K562 (cell line): ENCODE data around the gene LCLAT1.

Source experiments
- EZH2 ChIP-seq: IDR thresholded peaks from 2 replicates; pipeline ENCODE4 v1.6.1; 2012; ENCODE audit warnings: low read depth, mild to moderate bottlenecking, inconsistent platforms, low read length, borderline replicate concordance
- NR1H2 ChIP-seq: sonication (generic); formaldehyde crosslinking; IDR thresholded peaks from 2 replicates; pipeline ENCODE4 v1.4.0; 2020; ENCODE audit warnings: mild to moderate bottlenecking, missing genetic modification reagents
- TF ChIP-seq, protein P1 (sequence below): fragments of 450-650 bp; formaldehyde crosslinking; IDR thresholded peaks from 2 replicates; pipeline ENCODE4 v1.4.0; 2022; ENCODE audit warnings: mild to moderate bottlenecking, moderate library complexity
- TF ChIP-seq, protein P2 (sequence below), 3 experiments: IDR thresholded peaks in 2 of 3; conservative IDR thresholded peaks in 1 of 3; 2 replicates each; pipeline ENCODE4 v1.5.1; 2011 to 2012; ENCODE audit warnings: low read length in 3 of 3, mild to moderate bottlenecking in 3 of 3, control low read depth in 2 of 3, improper control_type of control experiment in 1 of 3, inconsistent platforms in 1 of 3, low read depth in 1 of 3, mixed read lengths in 1 of 3, moderate library complexity in 1 of 3; ENCODE audit not compliant: insufficient read depth in 2 of 3
- TF ChIP-seq, protein P3 (sequence below): sonication (generic); formaldehyde crosslinking; IDR thresholded peaks from 2 replicates; pipeline ENCODE4 v1.8.1; 2023; ENCODE audit warnings: mild to moderate bottlenecking, missing genetic modification reagents, moderate library complexity
- TF ChIP-seq, protein P4 (sequence below), 3 experiments: fragments of 200-800 bp in 1 of 3; sonication (Bioruptor generic) in 1 of 3; sonication (generic) in 1 of 3; formaldehyde crosslinking in 1 of 3; IDR thresholded peaks; 2 replicates each; pipeline versions ENCODE4 v1.6.1 to v1.8.0; 2016 to 2022; ENCODE audit warnings: mild to moderate bottlenecking in 2 of 3, missing compliant biosample characterization in 2 of 3, missing genetic modification characterization in 2 of 3, missing genetic modification reagents in 1 of 3

DNA sequence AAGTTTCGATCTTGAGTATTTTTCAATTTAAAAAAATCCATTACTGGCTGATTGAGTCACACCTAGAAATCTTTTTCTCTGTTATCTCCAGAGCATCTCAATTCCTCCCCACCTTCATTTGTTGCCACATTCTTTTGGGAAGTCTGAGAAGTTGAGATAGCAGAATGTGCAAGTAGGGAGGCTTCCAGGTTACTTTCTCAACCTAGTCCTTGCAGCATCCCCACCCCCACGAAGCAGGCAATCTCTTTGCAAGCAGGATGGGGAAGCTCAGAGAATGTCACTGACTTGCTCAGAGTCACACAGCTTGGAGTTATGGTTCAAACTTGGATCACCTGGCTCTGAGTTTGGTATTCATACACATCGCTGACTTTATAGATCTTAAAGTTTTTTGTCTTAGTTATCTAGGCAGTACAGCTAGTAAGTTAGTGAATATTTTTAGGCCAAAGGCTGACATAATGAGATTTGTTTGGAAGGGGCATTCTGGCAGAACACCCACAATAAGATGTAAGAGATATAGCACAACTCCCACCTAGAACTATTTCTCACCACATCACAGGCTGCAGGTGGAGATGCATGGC lies 25.9 kb upstream of the LCLAT1 start:
- TF ChIP-seq, protein P1, sequence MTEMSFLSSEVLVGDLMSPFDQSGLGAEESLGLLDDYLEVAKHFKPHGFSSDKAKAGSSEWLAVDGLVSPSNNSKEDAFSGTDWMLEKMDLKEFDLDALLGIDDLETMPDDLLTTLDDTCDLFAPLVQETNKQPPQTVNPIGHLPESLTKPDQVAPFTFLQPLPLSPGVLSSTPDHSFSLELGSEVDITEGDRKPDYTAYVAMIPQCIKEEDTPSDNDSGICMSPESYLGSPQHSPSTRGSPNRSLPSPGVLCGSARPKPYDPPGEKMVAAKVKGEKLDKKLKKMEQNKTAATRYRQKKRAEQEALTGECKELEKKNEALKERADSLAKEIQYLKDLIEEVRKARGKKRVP, result no peak
- TF ChIP-seq, protein P2, sequence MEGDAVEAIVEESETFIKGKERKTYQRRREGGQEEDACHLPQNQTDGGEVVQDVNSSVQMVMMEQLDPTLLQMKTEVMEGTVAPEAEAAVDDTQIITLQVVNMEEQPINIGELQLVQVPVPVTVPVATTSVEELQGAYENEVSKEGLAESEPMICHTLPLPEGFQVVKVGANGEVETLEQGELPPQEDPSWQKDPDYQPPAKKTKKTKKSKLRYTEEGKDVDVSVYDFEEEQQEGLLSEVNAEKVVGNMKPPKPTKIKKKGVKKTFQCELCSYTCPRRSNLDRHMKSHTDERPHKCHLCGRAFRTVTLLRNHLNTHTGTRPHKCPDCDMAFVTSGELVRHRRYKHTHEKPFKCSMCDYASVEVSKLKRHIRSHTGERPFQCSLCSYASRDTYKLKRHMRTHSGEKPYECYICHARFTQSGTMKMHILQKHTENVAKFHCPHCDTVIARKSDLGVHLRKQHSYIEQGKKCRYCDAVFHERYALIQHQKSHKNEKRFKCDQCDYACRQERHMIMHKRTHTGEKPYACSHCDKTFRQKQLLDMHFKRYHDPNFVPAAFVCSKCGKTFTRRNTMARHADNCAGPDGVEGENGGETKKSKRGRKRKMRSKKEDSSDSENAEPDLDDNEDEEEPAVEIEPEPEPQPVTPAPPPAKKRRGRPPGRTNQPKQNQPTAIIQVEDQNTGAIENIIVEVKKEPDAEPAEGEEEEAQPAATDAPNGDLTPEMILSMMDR (IDR thresholded peaks at IDR 0.05 in 2 of 3, conservative IDR thresholded peaks at IDR 0.05 in 1 of 3; ENCODE audit: insufficient read depth in 2 of 3, low read depth in 1 of 3, low read length in 3 of 3), result no peak
- TF ChIP-seq NR1H2 (CRISPR knock-in tag) (no peak), EZH2 (no peak)
- TF ChIP-seq, protein P3, sequence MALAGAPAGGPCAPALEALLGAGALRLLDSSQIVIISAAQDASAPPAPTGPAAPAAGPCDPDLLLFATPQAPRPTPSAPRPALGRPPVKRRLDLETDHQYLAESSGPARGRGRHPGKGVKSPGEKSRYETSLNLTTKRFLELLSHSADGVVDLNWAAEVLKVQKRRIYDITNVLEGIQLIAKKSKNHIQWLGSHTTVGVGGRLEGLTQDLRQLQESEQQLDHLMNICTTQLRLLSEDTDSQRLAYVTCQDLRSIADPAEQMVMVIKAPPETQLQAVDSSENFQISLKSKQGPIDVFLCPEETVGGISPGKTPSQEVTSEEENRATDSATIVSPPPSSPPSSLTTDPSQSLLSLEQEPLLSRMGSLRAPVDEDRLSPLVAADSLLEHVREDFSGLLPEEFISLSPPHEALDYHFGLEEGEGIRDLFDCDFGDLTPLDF, result no peak
- TF ChIP-seq, protein P4, sequence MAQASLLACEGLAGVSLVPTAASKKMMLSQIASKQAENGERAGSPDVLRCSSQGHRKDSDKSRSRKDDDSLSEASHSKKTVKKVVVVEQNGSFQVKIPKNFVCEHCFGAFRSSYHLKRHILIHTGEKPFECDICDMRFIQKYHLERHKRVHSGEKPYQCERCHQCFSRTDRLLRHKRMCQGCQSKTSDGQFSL (CRISPR knock-in tag; IDR thresholded peaks at IDR 0.05), result no peak
- TF ChIP-seq, protein P4 (tag; IDR thresholded peaks at IDR 0.05), result no peak
